ENCODE results near the gene FRMD3. TPM values are rescaled to one million over a fixed set of nuclear protein-coding genes. Genes with fewer than 3 reads are reported as not detected.
A peak's percentile ranks its signal among the peaks of the same experiment; 100 is the strongest.

The FRMD3 gene
- total and polyA plus RNA-seq, 4 experiments from 2014 or later, result 0.22 to 1.3 (median 1.1) TPM; not detected in 1

GRCh38 chr9:83396813-83397212 lies 141.4 kb downstream of the FRMD3 start:
- no peaks in the 10 kb centered on the region for H3K36me3 ChIP-seq (ENCODE audit: insufficient read depth, low read length)
- no peak overlapping the region for H3K27ac ChIP-seq (ENCODE audit: low read depth, low read length)
- CTCF ChIA-PET (ENCODE audit: partially characterized antibody), result no interaction called here
- H3K4me3 ChIP-seq (ENCODE audit: low read length in 2 of 2), result no peak overlapping the region
- H3K4me1 Mint-ChIP-seq, result no peaks in the 10 kb centered on the region
- H3K9me3 Mint-ChIP-seq, result peaks cover 0 to 4% (median 0%) of the 10 kb centered on the region in 8 donors
- H3K27me3 Mint-ChIP-seq, result no peaks in the 10 kb centered on the region
- POLR2A ChIA-PET (ENCODE audit: partially characterized antibody), result no interaction called here
- no peaks in the 10 kb centered on the region for H3K27me3 ChIP-seq (ENCODE audit: insufficient read depth, low read length)
- peak overlapping the region in 1 of 7 donors; percentile 27 for H3K27ac Mint-ChIP-seq
- peak overlapping the region in 1 of 8 donors; percentile 49 for H3K4me3 Mint-ChIP-seq
- H3K9me3 ChIP-seq (ENCODE audit: control insufficient read depth in 1 of 2, low read length in 2 of 2), result no peaks in the 10 kb centered on the region
- peaks cover 0 to 3% of the 10 kb centered on the region in 2 donors for H3K36me3 Mint-ChIP-seq
- DNase-seq, result no peak
- no peaks in the 10 kb centered on the region for H3K4me1 ChIP-seq (ENCODE audit: insufficient read depth, low read length)
- intact Hi-C loops (cut with micrococcal nuclease), result no loop called here

DNA sequence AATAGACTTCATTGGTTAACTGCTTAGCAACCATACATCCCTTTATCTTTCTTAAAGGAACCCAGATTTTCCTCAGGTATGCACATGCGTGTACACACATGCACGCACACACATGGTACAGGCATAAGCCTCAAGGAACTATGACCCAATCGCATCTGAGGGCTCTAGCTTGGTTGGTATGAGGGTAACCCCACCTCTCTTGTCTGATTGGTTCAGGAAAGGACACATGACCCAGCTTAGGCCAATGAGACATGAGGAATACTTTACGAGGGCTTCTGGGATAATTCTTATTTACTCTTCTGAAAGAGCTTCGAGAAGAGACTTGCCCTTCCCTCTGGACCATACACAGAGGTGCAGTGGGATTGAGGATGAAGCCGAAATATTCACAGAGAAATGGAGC lies 141.9 kb downstream of the FRMD3 start:
- Histone ChIP-seq H3K27ac (ENCODE audit: low read depth, low read length) (no peak overlapping the region), H3K36me3 (ENCODE audit: insufficient read depth, low read length) (no peaks in the 10 kb centered on the region), H3K4me3 (ENCODE audit: low read length in 2 of 2) (no peak overlapping the region), H3K27me3 (ENCODE audit: insufficient read depth, low read length) (no peaks in the 10 kb centered on the region), H3K4me1 (ENCODE audit: insufficient read depth, low read length) (no peaks in the 10 kb centered on the region), H3K9me3 (ENCODE audit: control insufficient read depth in 1 of 2, low read length in 2 of 2) (no peaks in the 10 kb centered on the region)
- Mint-ChIP-seq H3K4me3 (no peak overlapping the region), H3K27me3 (no peaks in the 10 kb centered on the region), H3K9me3 (peaks cover 0 to 4% (median 0%) of the 10 kb centered on the region in 8 donors), H3K4me1 (no peaks in the 10 kb centered on the region), H3K36me3 (peaks cover 0 to 3% of the 10 kb centered on the region in 2 donors), H3K27ac (peak overlapping the region in 1 of 7 donors; percentile 27)
- CTCF ChIA-PET (ENCODE audit: partially characterized antibody), result no interaction called here
- intact Hi-C loops (cut with micrococcal nuclease), result no loop called here
- POLR2A ChIA-PET (ENCODE audit: partially characterized antibody), result no interaction called here
- DNase-seq, result no peak

DNA sequence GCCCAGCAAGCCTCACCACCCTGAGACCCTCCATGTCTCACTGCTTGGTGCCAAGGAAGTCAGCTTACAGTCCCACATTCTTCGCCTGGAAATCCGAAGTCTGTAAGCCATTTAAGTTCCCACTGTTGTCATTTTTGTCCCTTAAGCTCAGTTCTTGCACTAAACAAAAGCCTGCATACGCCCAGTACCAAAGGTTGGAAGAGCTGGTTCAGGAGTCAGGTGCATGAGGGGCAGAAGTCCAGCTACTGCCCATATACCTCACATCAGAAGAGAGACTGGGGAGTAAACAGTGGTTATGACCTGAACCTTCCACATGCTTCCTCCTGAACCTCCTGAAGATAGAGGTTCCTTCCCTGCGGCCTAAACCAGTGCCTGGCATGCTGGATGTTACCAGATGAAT lies 146.0 kb downstream of the FRMD3 start:
- CTCF ChIA-PET (ENCODE audit: partially characterized antibody), result no interaction called here

GRCh38 chr9:83388346-83388745 lies 149.9 kb downstream of the FRMD3 start:
- H3K27ac ChIP-seq (ENCODE audit: low read depth, low read length), result no peak overlapping the region
- intact Hi-C loops (cut with micrococcal nuclease), result no loop called here
- H3K36me3 Mint-ChIP-seq, result no peaks in the 10 kb centered on the region
- no peaks in the 10 kb centered on the region for H3K36me3 ChIP-seq (ENCODE audit: insufficient read depth, low read length)
- H3K9me3 ChIP-seq (ENCODE audit: control insufficient read depth in 1 of 2, low read length in 2 of 2), result no peaks in the 10 kb centered on the region
- ChIA-PET POLR2A (ENCODE audit: partially characterized antibody) (no interaction called here), CTCF (ENCODE audit: partially characterized antibody) (interaction anchor here (0.7 kb wide), 1 partner anchor 66 kb away, joined by 4 read pairs; no protein-coding TSS in a partner anchor)
- no peak overlapping the region for H3K27ac Mint-ChIP-seq
- DNase-seq, result no peak
- H3K27me3 ChIP-seq (ENCODE audit: insufficient read depth, low read length), result no peaks in the 10 kb centered on the region
- H3K4me1 ChIP-seq (ENCODE audit: insufficient read depth, low read length), result no peaks in the 10 kb centered on the region
- no peaks in the 10 kb centered on the region for H3K27me3 Mint-ChIP-seq
- no peak overlapping the region for H3K4me3 Mint-ChIP-seq
- H3K4me1 Mint-ChIP-seq, result no peaks in the 10 kb centered on the region
- no peak overlapping the region for H3K4me3 ChIP-seq (ENCODE audit: low read length in 2 of 2)
- peaks cover 0 to 3% (median 0%) of the 10 kb centered on the region in 8 donors for H3K9me3 Mint-ChIP-seq

More for the DNA sequence above, 146.0 kb downstream of the FRMD3 start:
- H3K36me3 ChIP-seq (ENCODE audit: insufficient read depth, low read length), result no peaks in the 10 kb centered on the region
- H3K27me3 ChIP-seq (ENCODE audit: insufficient read depth, low read length), result no peaks in the 10 kb centered on the region
- no peaks in the 10 kb centered on the region for H3K36me3 Mint-ChIP-seq
- no peaks in the 10 kb centered on the region for H3K9me3 ChIP-seq (ENCODE audit: control insufficient read depth in 1 of 2, low read length in 2 of 2)
- no peak overlapping the region for H3K27ac Mint-ChIP-seq
- DNase-seq, result no peak
- no peak overlapping the region for H3K4me3 Mint-ChIP-seq
- no peaks in the 10 kb centered on the region for H3K27me3 Mint-ChIP-seq
- intact Hi-C loops (cut with micrococcal nuclease), result no loop called here
- no peaks in the 10 kb centered on the region for H3K4me1 Mint-ChIP-seq
- no peaks in the 10 kb centered on the region for H3K4me1 ChIP-seq (ENCODE audit: insufficient read depth, low read length)
- no peak overlapping the region for H3K4me3 ChIP-seq (ENCODE audit: low read length in 2 of 2)
- no peak overlapping the region for H3K27ac ChIP-seq (ENCODE audit: low read depth, low read length)
- peaks cover 0 to 4% (median 0%) of the 10 kb centered on the region in 8 donors for H3K9me3 Mint-ChIP-seq
- POLR2A ChIA-PET (ENCODE audit: partially characterized antibody), result no interaction called here

GRCh38 chr9:83387401-83388185 lies 150.6 kb downstream of the FRMD3 start:
- intact Hi-C loops (cut with micrococcal nuclease), result no loop called here
- CTCF ChIA-PET (ENCODE audit: partially characterized antibody), result no interaction called here

GRCh38 chr9:83385317-83385716 lies 152.9 kb downstream of the FRMD3 start:
- Histone ChIP-seq H3K27ac (ENCODE audit: low read depth, low read length) (no peak overlapping the region), H3K36me3 (ENCODE audit: insufficient read depth, low read length) (no peaks in the 10 kb centered on the region), H3K27me3 (ENCODE audit: insufficient read depth, low read length) (no peaks in the 10 kb centered on the region), H3K9me3 (ENCODE audit: control insufficient read depth in 1 of 2, low read length in 2 of 2) (no peaks in the 10 kb centered on the region), H3K4me1 (ENCODE audit: insufficient read depth, low read length) (no peaks in the 10 kb centered on the region), H3K4me3 (ENCODE audit: low read length in 2 of 2) (no peak overlapping the region)
- Mint-ChIP-seq H3K9me3 (peaks cover 0 to 3% (median 0%) of the 10 kb centered on the region in 8 donors), H3K27me3 (no peaks in the 10 kb centered on the region), H3K4me1 (no peaks in the 10 kb centered on the region), H3K36me3 (no peaks in the 10 kb centered on the region), H3K27ac (no peak overlapping the region), H3K4me3 (no peak overlapping the region)
- intact Hi-C loops (cut with micrococcal nuclease), result no loop called here
- CTCF ChIA-PET (ENCODE audit: partially characterized antibody), result no interaction called here
- POLR2A ChIA-PET (ENCODE audit: partially characterized antibody), result no interaction called here
- DNase-seq, result no peak

More at GRCh38 chr9:83387401-83388185, 150.6 kb downstream of the FRMD3 start:
- Histone ChIP-seq H3K9me3 (ENCODE audit: control insufficient read depth in 1 of 2, low read length in 2 of 2) (no peaks in the 10 kb centered on the region), H3K4me3 (ENCODE audit: low read length in 2 of 2) (no peak overlapping the region), H3K27me3 (ENCODE audit: insufficient read depth, low read length) (no peaks in the 10 kb centered on the region), H3K27ac (ENCODE audit: low read depth, low read length) (no peak overlapping the region), H3K36me3 (ENCODE audit: insufficient read depth, low read length) (no peaks in the 10 kb centered on the region), H3K4me1 (ENCODE audit: insufficient read depth, low read length) (no peaks in the 10 kb centered on the region)
- H3K4me1 Mint-ChIP-seq, result no peaks in the 10 kb centered on the region
- no peak overlapping the region for H3K27ac Mint-ChIP-seq
- H3K36me3 Mint-ChIP-seq, result no peaks in the 10 kb centered on the region
- H3K4me3 Mint-ChIP-seq, result no peak overlapping the region
- no peak for DNase-seq
- POLR2A ChIA-PET (ENCODE audit: partially characterized antibody), result no interaction called here
- H3K27me3 Mint-ChIP-seq, result no peaks in the 10 kb centered on the region
- peaks cover 0 to 3% (median 0%) of the 10 kb centered on the region in 8 donors for H3K9me3 Mint-ChIP-seq

DNA sequence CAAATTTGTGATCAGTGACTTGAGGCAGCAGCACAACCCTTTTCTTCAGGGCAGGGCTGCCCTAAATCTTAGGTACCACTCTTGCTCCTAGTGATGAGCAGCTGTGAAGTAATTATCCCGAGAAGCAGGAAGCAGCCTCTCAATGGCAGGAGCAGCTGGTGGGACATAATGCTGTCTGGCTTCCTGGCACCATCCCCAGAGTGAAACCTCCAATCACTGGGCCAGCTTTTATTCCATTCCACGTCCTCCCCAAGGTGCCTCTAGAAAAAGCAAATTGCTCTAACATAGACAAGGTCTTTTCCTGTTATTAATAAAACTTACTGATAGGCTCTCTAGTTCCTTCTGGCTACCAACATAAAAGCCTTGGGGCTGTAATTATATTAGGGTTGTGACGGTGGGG lies 154.0 kb downstream of the FRMD3 start:
- H3K9me3 Mint-ChIP-seq, result peaks cover 0 to 3% (median 0%) of the 10 kb centered on the region in 8 donors
- no peaks in the 10 kb centered on the region for H3K36me3 ChIP-seq (ENCODE audit: insufficient read depth, low read length)
- CTCF ChIA-PET (ENCODE audit: partially characterized antibody), result no interaction called here
- H3K9me3 ChIP-seq (ENCODE audit: control insufficient read depth in 1 of 2, low read length in 2 of 2), result no peaks in the 10 kb centered on the region
- no peak overlapping the region for H3K4me3 Mint-ChIP-seq
- peaks cover 0 to 6% of the 10 kb centered on the region in 2 donors for H3K36me3 Mint-ChIP-seq
- H3K4me1 ChIP-seq (ENCODE audit: insufficient read depth, low read length), result no peaks in the 10 kb centered on the region
- H3K27me3 Mint-ChIP-seq, result no peaks in the 10 kb centered on the region
- POLR2A ChIA-PET (ENCODE audit: partially characterized antibody), result no interaction called here
- H3K27me3 ChIP-seq (ENCODE audit: insufficient read depth, low read length), result no peaks in the 10 kb centered on the region
- H3K4me3 ChIP-seq (ENCODE audit: low read length in 2 of 2), result no peak overlapping the region
- intact Hi-C loops (cut with micrococcal nuclease), result no loop called here
- no peak overlapping the region for H3K27ac Mint-ChIP-seq
- H3K27ac ChIP-seq (ENCODE audit: low read depth, low read length), result no peak overlapping the region
- DNase-seq, result no peak
- no peaks in the 10 kb centered on the region for H3K4me1 Mint-ChIP-seq

All from CD4-positive, alpha-beta memory T cell (primary cell).